Large intestine (tissue), 3 donors: Measurements from ENCODE around the gene RNPS1. TPM values are rescaled to one million over a fixed set of nuclear protein-coding genes. Genes with fewer than 3 reads are reported as not detected.

Experiments used
- DNase-seq, 2 donors: peaks; one replicate each; pipeline versions ENCODE4 v3.0.0 to v3.0.0-alpha.2; 2013
- H3K27ac ChIP-seq: one replicate; pipeline ENCODE4 v1.5.1; 2013; ENCODE audit warnings: low read length
- H3K27me3 ChIP-seq: 2 replicates; pipeline ENCODE4 v1.6.1; 2013; ENCODE audit warnings: low read length; ENCODE audit not compliant: control insufficient read depth, insufficient read depth
- H3K36me3 ChIP-seq: 2 replicates; pipeline ENCODE4 v1.6.1; 2013; ENCODE audit warnings: low read length; ENCODE audit not compliant: control insufficient read depth, insufficient read depth
- H3K4me1 ChIP-seq: one replicate; pipeline ENCODE4 v1.6.1; 2013; ENCODE audit warnings: low read length; ENCODE audit not compliant: control insufficient read depth, insufficient read depth
- H3K4me3 ChIP-seq: one replicate; pipeline ENCODE4 v1.5.1; 2013; ENCODE audit warnings: low read length
- H3K9me3 ChIP-seq: one replicate; pipeline ENCODE4 v1.6.1; 2013; ENCODE audit warnings: mild to moderate bottlenecking, low read depth, low read length, moderate library complexity; ENCODE audit not compliant: control insufficient read depth
- WGBS: methylation state at CpG from one replicate; pipeline ENCODE4 v1.1.5; 2013; ENCODE audit warnings: low lambda C conversion rate; ENCODE audit not compliant: insufficient coverage; 5-methylcytosine and 5-hydroxymethylcytosine counted together
- polyA plus RNA-seq: library from polyadenylated mRNA; unstranded; fragments of 120-200 nt; gene quantifications from one replicate; pipeline ENCODE4 v1.2.1, GENCODE V29; 2013

RNPS1 gene
- polyA plus RNA-seq, 1 donor: 172 TPM

GRCh38 chr16:2230376-2230775 lies 37.5 kb downstream of the RNPS1 start:
- Histone ChIP-seq H3K9me3 (peaks cover 7% of the 10 kb centered on the region), H3K36me3 (peaks cover 81% of the 10 kb centered on the region), H3K4me3 (no peak overlapping the region), H3K4me1 (peaks cover 6% of the 10 kb centered on the region), H3K27me3 (peaks cover 4% of the 10 kb centered on the region), H3K27ac (no peak overlapping the region)
- no peak for DNase-seq
- no CpG with 5 or more reads among the region's 13 CpGs for WGBS

GRCh38 chr16:2229632-2230250 lies 38.2 kb downstream of the RNPS1 start:
- Histone ChIP-seq H3K4me1 (peaks cover 6% of the 10 kb centered on the region), H3K36me3 (peaks cover 75% of the 10 kb centered on the region), H3K9me3 (peaks cover 6% of the 10 kb centered on the region), H3K27ac (no peak overlapping the region), H3K4me3 (no peak overlapping the region), H3K27me3 (no peaks in the 10 kb centered on the region)
- WGBS: no CpG with 5 or more reads among the region's 23 CpGs
- no peak for DNase-seq

GRCh38 chr16:2229091-2229490 lies 38.8 kb downstream of the RNPS1 start:
- no peak for DNase-seq
- peaks cover 69% of the 10 kb centered on the region for H3K36me3 ChIP-seq
- peaks cover 12% of the 10 kb centered on the region for H3K4me1 ChIP-seq
- no peaks in the 10 kb centered on the region for H3K27me3 ChIP-seq
- peaks cover 6% of the 10 kb centered on the region for H3K9me3 ChIP-seq
- no CpG with 5 or more reads among the region's 12 CpGs for WGBS
- no peak overlapping the region for H3K27ac ChIP-seq
- no peak overlapping the region for H3K4me3 ChIP-seq

GRCh38 chr16:2228161-2228824 lies 39.6 kb downstream of the RNPS1 start:
- H3K27me3 ChIP-seq: no peaks in the 10 kb centered on the region
- no peak for DNase-seq
- H3K9me3 ChIP-seq: peaks cover 4% of the 10 kb centered on the region
- no peak overlapping the region for H3K27ac ChIP-seq
- no CpG with 5 or more reads among the region's 25 CpGs for WGBS
- H3K36me3 ChIP-seq: peaks cover 61% of the 10 kb centered on the region
- H3K4me1 ChIP-seq: peaks cover 12% of the 10 kb centered on the region
- no peak overlapping the region for H3K4me3 ChIP-seq

- peaks cover 12% of the 10 kb centered on the region for H3K4me1 ChIP-seq
- H3K4me3 ChIP-seq: no peak overlapping the region
- no CpG with 5 or more reads among the region's 6 CpGs for WGBS
- H3K27me3 ChIP-seq: no peaks in the 10 kb centered on the region
- DNase-seq: no peak
- peaks cover 4% of the 10 kb centered on the region for H3K9me3 ChIP-seq
- no peak overlapping the region for H3K27ac ChIP-seq
- H3K36me3 ChIP-seq: peaks cover 48% of the 10 kb centered on the region
These were observed 41.0 kb downstream of the RNPS1 start for GRCh38 chr16:2226918-2227317.

GRCh38 chr16:2226245-2226793 lies 41.6 kb downstream of the RNPS1 start:
- no peak overlapping the region for H3K27ac ChIP-seq
- peaks cover 4% of the 10 kb centered on the region for H3K9me3 ChIP-seq
- H3K4me3 ChIP-seq: no peak overlapping the region
- H3K4me1 ChIP-seq: peaks cover 12% of the 10 kb centered on the region
- H3K36me3 ChIP-seq: peaks cover 42% of the 10 kb centered on the region
- H3K27me3 ChIP-seq: no peaks in the 10 kb centered on the region
- WGBS: no CpG with 5 or more reads among the region's 9 CpGs
- DNase-seq: no peak

GRCh38 chr16:2223942-2224486 lies 43.9 kb downstream of the RNPS1 start:
- Histone ChIP-seq H3K4me3 (peak overlapping the region; percentile 85), H3K27ac (peak overlapping the region; percentile 74), H3K9me3 (peaks cover 4% of the 10 kb centered on the region), H3K27me3 (no peaks in the 10 kb centered on the region), H3K36me3 (peaks cover 19% of the 10 kb centered on the region), H3K4me1 (peaks cover 12% of the 10 kb centered on the region)
- DNase-seq: peak; percentile 48 to 61
- WGBS: 15% methylated on average over 2 of the region's 22 CpGs

GRCh38 chr16:2223221-2223941 lies 44.5 kb downstream of the RNPS1 start, which contains the start of gene E4F1:
Gene E4F1, plus strand, starts transcription at chr16:2223591. Its CDS starts 23 bp downstream, at chr16:2223614.
- H3K27ac ChIP-seq: peak within 1 kb of the TSS; percentile 74
- peak within 1 kb of the TSS; percentile 85 for H3K4me3 ChIP-seq
- no peaks in the 10 kb centered on the region for H3K27me3 ChIP-seq
- peak; percentile 100 for DNase-seq
- WGBS: no CpG with 5 or more reads among the region's 82 CpGs
- H3K4me1 ChIP-seq: peaks cover 12% of the 10 kb centered on the region
- peaks cover 13% of the 10 kb centered on the region for H3K36me3 ChIP-seq
- H3K9me3 ChIP-seq: peaks cover 2% of the 10 kb centered on the region

GRCh38 chr16:2216330-2216729 lies 51.6 kb downstream of the RNPS1 start:
- H3K4me3 ChIP-seq: no peak overlapping the region
- WGBS: no CpG with 5 or more reads among the region's 4 CpGs
- H3K27ac ChIP-seq: no peak overlapping the region
- DNase-seq: no peak
- peaks cover 16% of the 10 kb centered on the region for H3K4me1 ChIP-seq
- no peaks in the 10 kb centered on the region for H3K9me3 ChIP-seq
- no peaks in the 10 kb centered on the region for H3K27me3 ChIP-seq
- H3K36me3 ChIP-seq: peaks cover 6% of the 10 kb centered on the region

- no peak for DNase-seq
- Histone ChIP-seq H3K4me3 (peak within 1 kb of the TSS; percentile 64), H3K4me1 (peaks cover 16% of the 10 kb centered on the region), H3K27ac (peak within 1 kb of the TSS; percentile 74), H3K36me3 (peaks cover 11% of the 10 kb centered on the region), H3K27me3 (no peaks in the 10 kb centered on the region), H3K9me3 (no peaks in the 10 kb centered on the region)
- WGBS: no CpG with 5 or more reads among the region's 48 CpGs
These were observed 53.3 kb downstream of the RNPS1 start, which contains the start of gene PGP for GRCh38 chr16:2214719-2214968. Gene PGP, minus strand, starts transcription at chr16:2214840. Its CDS starts 63 bp downstream, at chr16:2214777.
